ENCODE results near the gene PCYT1A.

DNA sequence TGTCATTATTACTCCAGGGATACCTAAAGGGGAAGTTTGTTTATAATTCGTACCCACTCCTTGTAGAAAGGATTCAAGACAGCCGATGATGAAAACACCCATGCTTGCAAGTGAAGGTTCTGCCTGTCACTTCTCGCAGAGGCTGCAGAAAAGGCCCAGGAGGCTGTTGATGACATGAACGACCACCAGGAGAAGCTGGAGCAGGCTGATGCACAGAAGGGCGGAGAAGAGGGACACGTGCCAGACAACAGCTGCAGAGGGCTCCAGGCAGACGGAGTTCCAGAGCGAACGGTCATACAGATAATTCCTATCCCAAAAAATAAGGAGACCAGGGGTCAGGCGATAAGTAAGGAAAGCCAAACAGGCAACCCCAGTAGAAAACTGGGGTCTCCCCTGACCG lies 36.2 kb upstream of the PCYT1A start:
- TF ChIP-seq, protein P1, sequence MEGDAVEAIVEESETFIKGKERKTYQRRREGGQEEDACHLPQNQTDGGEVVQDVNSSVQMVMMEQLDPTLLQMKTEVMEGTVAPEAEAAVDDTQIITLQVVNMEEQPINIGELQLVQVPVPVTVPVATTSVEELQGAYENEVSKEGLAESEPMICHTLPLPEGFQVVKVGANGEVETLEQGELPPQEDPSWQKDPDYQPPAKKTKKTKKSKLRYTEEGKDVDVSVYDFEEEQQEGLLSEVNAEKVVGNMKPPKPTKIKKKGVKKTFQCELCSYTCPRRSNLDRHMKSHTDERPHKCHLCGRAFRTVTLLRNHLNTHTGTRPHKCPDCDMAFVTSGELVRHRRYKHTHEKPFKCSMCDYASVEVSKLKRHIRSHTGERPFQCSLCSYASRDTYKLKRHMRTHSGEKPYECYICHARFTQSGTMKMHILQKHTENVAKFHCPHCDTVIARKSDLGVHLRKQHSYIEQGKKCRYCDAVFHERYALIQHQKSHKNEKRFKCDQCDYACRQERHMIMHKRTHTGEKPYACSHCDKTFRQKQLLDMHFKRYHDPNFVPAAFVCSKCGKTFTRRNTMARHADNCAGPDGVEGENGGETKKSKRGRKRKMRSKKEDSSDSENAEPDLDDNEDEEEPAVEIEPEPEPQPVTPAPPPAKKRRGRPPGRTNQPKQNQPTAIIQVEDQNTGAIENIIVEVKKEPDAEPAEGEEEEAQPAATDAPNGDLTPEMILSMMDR (IDR thresholded peaks at IDR 0.05; ENCODE audit: borderline replicate concordance, extremely low read depth, low read length, poor library complexity, severe bottlenecking): peak; percentile 32
- no peak for TF ChIP-seq EZH2 (IDR thresholded peaks at IDR 0.05; ENCODE audit: borderline replicate concordance, low read depth, low read length, severe bottlenecking)

All from DND-41 (cell line).